GM12891 (cell line): Measurements from ENCODE around the gene CFAP74.

Experiments used
- SPI1 ChIP-seq: IDR thresholded peaks from 2 replicates; pipeline ENCODE4 v1.6.1; 2011; ENCODE audit warnings: low read depth, low read length, control low read depth
- TAF1 ChIP-seq: IDR thresholded peaks from 2 replicates; pipeline ENCODE4 v1.6.1; 2011; ENCODE audit warnings: low read depth, low read length, control low read depth

DNA sequence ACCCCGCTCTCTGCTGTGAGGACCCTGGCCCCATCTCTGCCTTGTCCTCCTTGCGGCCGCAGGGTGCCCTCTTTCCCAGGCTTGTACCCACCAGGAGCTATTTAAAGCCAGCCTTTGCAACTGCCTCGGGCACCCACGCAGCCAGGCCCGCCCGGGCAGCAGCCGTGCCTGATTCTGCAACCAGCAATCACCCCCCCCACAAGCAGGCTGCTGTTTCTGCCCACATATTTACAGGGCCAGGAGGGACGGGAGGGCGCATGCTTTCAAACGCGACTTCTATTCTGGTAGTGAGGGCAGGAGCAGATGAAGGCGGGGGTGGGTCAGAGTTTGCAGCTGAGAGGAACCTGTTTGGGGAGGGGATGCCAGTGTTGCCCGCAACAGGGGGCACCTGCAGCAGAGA is 29.2 kb upstream of the CFAP74 start:
- TF ChIP-seq TAF1 (no peak), SPI1 (no peak)
